HCT116 (cell line): ENCODE measurements around the gene PAFAH1B1. TPM values are rescaled to one million over a fixed set of nuclear protein-coding genes. Genes with fewer than 3 reads are reported as not detected.

Source experiments
- ATAC-seq: fragments of 200-7000 bp; cut with Tn5 transposase; 2 replicates; pipeline ENCODE4 v1.9.1; 2020; ENCODE audit warnings: mild to moderate bottlenecking, moderate library complexity
- BruUV-seq: library from RNA; stranded (reverse); fragments of 400-500 nt; replicated peaks from 2 replicates; lab custom pipeline; 2021; lab: Mats Ljungman, UMichigan
- CTCF ChIA-PET: fragments of 300-600 bp; sonication (Branson Sonifier 250); formaldehyde crosslinking; loops from one replicate; lab custom pipeline; 2021; ENCODE audit warnings: antibody characterized with exemption; lab: Charles Lee
- POLR2A ChIA-PET: fragments of 300-600, 350-600 bp; sonication (Branson Sonifier 250); formaldehyde crosslinking; loops from one replicate; lab custom pipeline; 2021; ENCODE audit warnings: antibody characterized with exemption; lab: Charles Lee
- RAD21 ChIA-PET, 2 experiments: fragments of 300-600 bp; sonication (Branson Sonifier 250); formaldehyde crosslinking; loops; one replicate each; lab custom pipeline; 2023; ENCODE audit warnings: low total read pairs in 2 of 2; ENCODE audit not compliant: uncharacterized antibody in 2 of 2, unreplicated experiment in 2 of 2, low non-redundant PET in 1 of 2; lab: Charles Lee
- DNase-seq: peaks from one replicate; pipeline ENCODE4 v3.0.0-alpha.2; 2010; ENCODE audit warnings: low read depth, low spot score
- H2AFZ ChIP-seq: fragments of 200-600 bp; shearing (Covaris generic), sonication (generic); 2 replicates; pipeline ENCODE4 v1.6.1; 2017; ENCODE audit warnings: low read depth, mixed run types, mixed read lengths, antibody characterized with exemption, low read length; ENCODE audit not compliant: poor library complexity, severe bottlenecking
- H3K27ac ChIP-seq: 2 replicates; pipeline ENCODE4 v1.5.1; 2012; ENCODE audit warnings: low read depth, low read length
- H3K27me3 ChIP-seq: fragments of 200-600 bp; sonication (generic); 2 replicates; pipeline ENCODE4 v1.6.1; 2016; ENCODE audit warnings: mixed run types, low read length, mixed read lengths; ENCODE audit not compliant: insufficient read depth
- H3K36me3 ChIP-seq, 2 experiments: fragments of 200-500 bp in 1 of 2; fragments of 200-600 bp in 1 of 2; sonication (Bioruptor generic) in 1 of 2; sonication (generic) in 1 of 2; 2 replicates each; pipeline versions ENCODE4 v1.5.1 to v1.6.1; 2014 to 2016; ENCODE audit warnings: low read length in 2 of 2, inconsistent platforms in 1 of 2, mixed read lengths in 1 of 2, mixed run types in 1 of 2; ENCODE audit not compliant: insufficient read depth in 2 of 2, control insufficient read depth in 1 of 2
- H3K4me1 ChIP-seq, 2 experiments: fragments of 200-600 bp in 1 of 2; sonication (generic) in 1 of 2; 2 replicates each; pipeline versions ENCODE4 v1.5.1 to v1.6.1; 2012 to 2017; ENCODE audit warnings: low read length in 2 of 2, inconsistent platforms in 1 of 2, mild to moderate bottlenecking in 1 of 2, mixed read lengths in 1 of 2, mixed run types in 1 of 2, moderate library complexity in 1 of 2; ENCODE audit not compliant: insufficient read depth in 2 of 2, control insufficient read depth in 1 of 2
- H3K4me2 ChIP-seq: fragments of 200-600 bp; sonication (generic); 2 replicates; pipeline ENCODE4 v1.6.1; 2017; ENCODE audit warnings: mixed run types, low read length, mixed read lengths
- H3K4me3 ChIP-seq, 2 experiments: fragments of 200-600 bp in 1 of 2; sonication (generic) in 1 of 2; replicated peaks in 1 of 2; 2 replicates each; pipeline ENCODE4 v1.5.1; 2011 to 2016; ENCODE audit warnings: low read length in 2 of 2, control low read depth in 1 of 2, low read depth in 1 of 2, mild to moderate bottlenecking in 1 of 2, mixed read lengths in 1 of 2, mixed run types in 1 of 2
- H3K79me2 ChIP-seq: fragments of 200-600 bp; sonication (generic); 2 replicates; pipeline ENCODE4 v1.6.1; 2017; ENCODE audit warnings: mild to moderate bottlenecking, mixed run types, low read length, moderate library complexity, mixed read lengths; ENCODE audit not compliant: insufficient read depth
- H3K9ac ChIP-seq: fragments of 200-600 bp; sonication (generic); 2 replicates; pipeline ENCODE4 v1.6.1; 2016; ENCODE audit warnings: low read length, mixed read lengths
- H3K9me2 ChIP-seq: fragments of 200-600 bp; sonication (generic), shearing (Covaris generic); 2 replicates; pipeline ENCODE4 v1.6.1; 2017; ENCODE audit warnings: mixed run types, mild to moderate bottlenecking, moderate library complexity; ENCODE audit not compliant: insufficient read depth
- H3K9me3 ChIP-seq, 2 experiments: fragments of 200-500 bp in 1 of 2; fragments of 200-600 bp in 1 of 2; sonication (Bioruptor generic) in 1 of 2; sonication (generic) in 1 of 2; 2 replicates each; pipeline ENCODE4 v1.6.1; 2014 to 2017; ENCODE audit warnings: low read length in 2 of 2, mixed read lengths in 2 of 2, inconsistent platforms in 1 of 2, low read depth in 1 of 2, mild to moderate bottlenecking in 1 of 2, mixed run types in 1 of 2, moderate library complexity in 1 of 2; ENCODE audit not compliant: control insufficient read depth in 1 of 2, insufficient read depth in 1 of 2
- H4K20me1 ChIP-seq: fragments of 200-600 bp; sonication (generic), shearing (Covaris generic); 2 replicates; pipeline ENCODE4 v1.6.1; 2017; ENCODE audit warnings: mixed run types, mild to moderate bottlenecking, moderate library complexity; ENCODE audit not compliant: insufficient read depth
- ATF3 ChIP-seq: IDR thresholded peaks from 2 replicates; pipeline ENCODE4 v1.6.1; 2012
- CEBPB ChIP-seq: IDR thresholded peaks from 2 replicates; pipeline ENCODE4 v1.6.1; 2012; ENCODE audit warnings: low read depth
- EGR1 ChIP-seq: IDR thresholded peaks from 2 replicates; pipeline ENCODE4 v1.6.1; 2012; ENCODE audit warnings: low read depth
- ELF1 ChIP-seq: IDR thresholded peaks from 2 replicates; pipeline ENCODE4 v1.6.1; 2012; ENCODE audit warnings: low read depth, borderline replicate concordance
- EZH2 ChIP-seq: fragments of 200-600 bp; sonication (generic); IDR thresholded peaks from 2 replicates; pipeline ENCODE4 v1.6.1; 2017; ENCODE audit warnings: antibody characterized with exemption, mixed run types
- EZH2phosphoT487 ChIP-seq: fragments of 200-600 bp; IDR thresholded peaks from 2 replicates; pipeline ENCODE4 v1.6.1; 2018; ENCODE audit warnings: antibody characterized with exemption, borderline replicate concordance
- FOSL1 ChIP-seq: IDR thresholded peaks from 2 replicates; pipeline ENCODE4 v1.6.1; 2012; ENCODE audit warnings: low read depth
- JUND ChIP-seq: IDR thresholded peaks from 2 replicates; pipeline ENCODE4 v1.6.1; 2012
- MAX ChIP-seq: IDR thresholded peaks from 2 replicates; pipeline ENCODE4 v1.6.1; 2012
- POLR2A ChIP-seq: IDR thresholded peaks from 2 replicates; pipeline ENCODE4 v1.7.0; 2011; ENCODE audit warnings: borderline replicate concordance; ENCODE audit not compliant: insufficient read depth, insufficient read length; ENCODE audit errors: extremely low read depth
- RAD21 ChIP-seq: IDR thresholded peaks from 2 replicates; pipeline ENCODE4 v1.6.1; 2012; ENCODE audit warnings: low read depth, mild to moderate bottlenecking
- REST ChIP-seq: IDR thresholded peaks from 2 replicates; pipeline ENCODE4 v1.6.1; 2012; ENCODE audit warnings: low read depth
- SIN3A ChIP-seq: IDR thresholded peaks from 2 replicates; pipeline ENCODE4 v1.6.1; 2012; ENCODE audit warnings: low read depth
- SP1 ChIP-seq: IDR thresholded peaks from 2 replicates; pipeline ENCODE4 v1.6.1; 2012; ENCODE audit warnings: low read depth
- TCF7L2 ChIP-seq: IDR thresholded peaks from 2 replicates; pipeline ENCODE4 v1.7.0; 2011; ENCODE audit warnings: borderline replicate concordance, inconsistent platforms; ENCODE audit not compliant: insufficient read depth, insufficient read length; ENCODE audit errors: extremely low read depth
- YY1 ChIP-seq: IDR thresholded peaks from 2 replicates; pipeline ENCODE4 v1.6.1; 2011; ENCODE audit warnings: low read length, low read depth, moderate library complexity, mild to moderate bottlenecking; ENCODE audit not compliant: insufficient replicate concordance; ENCODE audit errors: extremely low read depth
- ZBTB33 ChIP-seq: IDR thresholded peaks from 2 replicates; pipeline ENCODE4 v1.6.1; 2011; ENCODE audit warnings: mild to moderate bottlenecking, low read length, moderate library complexity; ENCODE audit not compliant: insufficient replicate concordance; ENCODE audit errors: extremely low read depth
- intact Hi-C: fragments of 100-400 bp; cut with micrococcal nuclease; formaldehyde crosslinking; loops from 2 replicates; pipeline ENCODE4 v1.10.0; 2022
- total RNA-seq: library from RNA; stranded (reverse); gene quantifications from one replicate; pipeline ENCODE4 v1.2.1, GENCODE V29; 2021; ENCODE audit not compliant: unreplicated experiment

Gene PAFAH1B1
- total RNA-seq, 1 experiment from 2014 or later, result 113 TPM

- ChIA-PET RAD21 (no interaction called here), CTCF (no interaction called here), POLR2A (no interaction called here)
- TF ChIP-seq RAD21 (no peak), YY1 (no peak), REST (no peak), POLR2A (no peak), ZBTB33 (no peak), JUND (no peak), MAX (no peak), EGR1 (no peak), SIN3A (no peak), SP1 (no peak), FOSL1 (no peak), ELF1 (no peak), EZH2 (no peak), CEBPB (no peak), ATF3 (no peak), EZH2phosphoT487 (no peak), TCF7L2 (no peak)
- Histone ChIP-seq H3K4me2 (no peak overlapping the region), H3K79me2 (peaks cover 100% of the 10 kb centered on the region), H2AFZ (no peak overlapping the region), H3K9ac (no peak overlapping the region), H3K4me1 (no peaks in the 10 kb centered on the region), H3K27me3 (no peaks in the 10 kb centered on the region), H3K9me3 (no peaks in the 10 kb centered on the region), H4K20me1 (peaks cover 35% of the 10 kb centered on the region), H3K9me2 (no peaks in the 10 kb centered on the region), H3K4me3 (no peak overlapping the region), H3K36me3 (no peaks in the 10 kb centered on the region), H3K27ac (no peak overlapping the region)
- ATAC-seq, result no peak
- intact Hi-C loops, result no loop called here
- BruUV-seq, result no TSS peak
- no peak for DNase-seq
Observed at GRCh38 chr17:2608350-2608913, 15.0 kb downstream of the PAFAH1B1 start.
